Right atrium auricular region (tissue), 2 donors: ENCODE data around the gene SLC8A2. TPM values are rescaled to one million over a fixed set of nuclear protein-coding genes. Genes with fewer than 3 reads are reported as not detected.

ENCODE experiments used
- DNase-seq: peaks from one replicate; pipeline ENCODE4 v3.0.0-alpha.2; 2019; ENCODE audit warnings: low spot score
- H3K27ac ChIP-seq, 2 donors: fragments of 200-600 bp; sonication (generic); 1 replicate in 1 of 2; 2 replicates in 1 of 2; pipeline ENCODE4 v1.5.1; 2016 to 2019
- H3K27me3 ChIP-seq, 2 donors: fragments of 200-600 bp; sonication (generic); one replicate each; pipeline versions ENCODE4 v1.5.1 to v1.6.0; 2017 to 2019
- H3K36me3 ChIP-seq: fragments of 200-600 bp; sonication (generic); one replicate; pipeline ENCODE4 v1.5.1; 2016
- H3K4me1 ChIP-seq, 2 donors: fragments of 200-600 bp; sonication (generic); one replicate each; pipeline versions ENCODE4 v1.5.1 to v1.6.0; 2017 to 2019
- H3K4me3 ChIP-seq, 2 donors: fragments of 200-600 bp; sonication (generic); 1 replicate in 1 of 2; 2 replicates in 1 of 2; pipeline ENCODE4 v1.5.1; 2017 to 2019; ENCODE audit warnings: mild to moderate bottlenecking in 1 of 2, moderate library complexity in 1 of 2
- H3K9me3 ChIP-seq, 2 donors: fragments of 200-600 bp; sonication (generic); one replicate each; pipeline ENCODE4 v1.5.1; 2019
- total RNA-seq, 2 donors: library from RNA; depleted of rRNA; stranded (reverse); fragments of >200 nt; gene quantifications; one replicate each; pipeline ENCODE4 v1.1.0, GENCODE V29; 2016
- TF ChIP-seq, protein P1 (sequence below), 2 donors: fragments of 200-600 bp; sonication (generic); IDR thresholded peaks; one replicate each; pipeline ENCODE4 v1.5.1; 2019; ENCODE audit warnings: antibody characterized with exemption in 2 of 2

SLC8A2 gene
- total RNA-seq, 2 donors from 2014 or later: 0.28 to 0.37 TPM

DNA sequence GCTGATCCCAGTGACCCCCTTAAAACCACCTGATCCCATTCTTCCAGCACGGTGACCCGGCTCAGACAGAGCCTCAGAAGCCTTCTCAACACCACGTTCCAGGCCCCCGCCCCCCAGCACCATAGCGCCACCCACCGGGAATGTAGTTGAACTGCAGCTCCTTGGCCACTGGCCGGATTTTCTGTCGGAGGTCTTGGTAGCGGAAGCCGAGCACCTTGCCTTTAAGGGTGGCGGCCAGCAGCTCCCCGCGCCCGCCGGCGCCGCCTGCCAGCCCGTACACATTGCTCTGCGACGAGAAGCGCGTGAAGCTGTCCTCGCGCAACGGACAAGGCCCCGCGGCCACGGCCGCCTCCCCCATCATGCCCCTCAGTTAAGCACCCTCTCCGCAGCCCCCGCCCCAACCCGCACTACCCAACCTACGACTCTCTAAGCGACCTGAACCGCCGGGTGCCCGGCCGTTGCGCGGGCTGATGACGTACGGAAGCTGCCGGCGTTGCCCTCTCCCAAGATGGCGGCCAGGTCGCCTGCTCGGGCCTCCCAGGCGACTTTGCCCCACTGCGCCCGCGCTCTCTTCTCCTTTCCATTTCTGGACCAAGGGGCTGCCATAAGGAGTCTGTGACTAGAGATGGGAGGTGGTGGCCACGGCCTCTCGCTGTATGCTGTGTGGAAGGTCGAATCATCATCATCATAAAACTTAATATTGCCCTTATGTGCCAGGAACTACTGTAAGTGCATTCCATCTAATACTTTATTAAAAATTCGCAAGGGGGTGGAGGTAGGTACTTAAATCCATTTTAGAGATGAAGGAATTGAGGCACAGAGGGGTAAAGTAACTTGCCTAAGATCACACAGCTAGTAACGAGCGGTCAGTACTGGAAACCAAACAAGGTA is 12.4 kb upstream of the SLC8A2 start, which contains the start of gene KPTN:
KPTN (minus strand) TSS at position 420 of the 891 bp plus-strand sequence; CDS start at position 361, 59 bp downstream.
- Histone ChIP-seq H3K27ac (peak within 1 kb of the TSS; percentile 91 to 94), H3K4me3 (peak within 1 kb of the TSS; percentile 71 to 72), H3K4me1 (peaks cover 0 to 20% of the 10 kb centered on the region in 2 donors), H3K36me3 (peaks cover 15% of the 10 kb centered on the region), H3K27me3 (no peaks in the 10 kb centered on the region), H3K9me3 (no peaks in the 10 kb centered on the region)
- TF ChIP-seq, protein P1, sequence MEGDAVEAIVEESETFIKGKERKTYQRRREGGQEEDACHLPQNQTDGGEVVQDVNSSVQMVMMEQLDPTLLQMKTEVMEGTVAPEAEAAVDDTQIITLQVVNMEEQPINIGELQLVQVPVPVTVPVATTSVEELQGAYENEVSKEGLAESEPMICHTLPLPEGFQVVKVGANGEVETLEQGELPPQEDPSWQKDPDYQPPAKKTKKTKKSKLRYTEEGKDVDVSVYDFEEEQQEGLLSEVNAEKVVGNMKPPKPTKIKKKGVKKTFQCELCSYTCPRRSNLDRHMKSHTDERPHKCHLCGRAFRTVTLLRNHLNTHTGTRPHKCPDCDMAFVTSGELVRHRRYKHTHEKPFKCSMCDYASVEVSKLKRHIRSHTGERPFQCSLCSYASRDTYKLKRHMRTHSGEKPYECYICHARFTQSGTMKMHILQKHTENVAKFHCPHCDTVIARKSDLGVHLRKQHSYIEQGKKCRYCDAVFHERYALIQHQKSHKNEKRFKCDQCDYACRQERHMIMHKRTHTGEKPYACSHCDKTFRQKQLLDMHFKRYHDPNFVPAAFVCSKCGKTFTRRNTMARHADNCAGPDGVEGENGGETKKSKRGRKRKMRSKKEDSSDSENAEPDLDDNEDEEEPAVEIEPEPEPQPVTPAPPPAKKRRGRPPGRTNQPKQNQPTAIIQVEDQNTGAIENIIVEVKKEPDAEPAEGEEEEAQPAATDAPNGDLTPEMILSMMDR (IDR thresholded peaks at IDR 0.05): peak; percentile 85 to 90
- DNase-seq: peak; percentile 89

DNA sequence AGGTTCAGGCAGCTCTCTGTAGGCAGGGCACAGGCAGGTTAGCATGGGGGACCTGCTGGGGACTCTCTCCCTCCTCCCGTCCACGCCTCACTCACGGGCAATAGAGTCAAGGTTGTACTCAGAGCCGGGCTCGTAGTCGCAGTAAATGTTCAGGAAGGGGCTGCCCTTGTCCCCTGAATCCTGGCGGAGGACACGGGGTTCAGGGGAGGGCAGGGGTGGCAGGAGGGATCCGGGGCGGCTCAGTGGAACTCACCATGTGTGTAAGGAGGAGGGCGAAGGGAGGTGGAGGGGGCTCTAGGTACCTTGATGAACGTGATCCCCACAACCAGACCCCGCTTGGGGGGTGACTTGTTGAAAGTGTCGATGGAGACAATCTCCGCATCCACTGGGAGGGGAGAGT is 11.5 kb upstream of the SLC8A2 start:
- H3K4me3 ChIP-seq: peak overlapping the region in 1 of 2 donors; percentile 72
- no peaks in the 10 kb centered on the region for H3K27me3 ChIP-seq
- peaks cover 0 to 20% of the 10 kb centered on the region in 2 donors for H3K4me1 ChIP-seq
- no peaks in the 10 kb centered on the region for H3K9me3 ChIP-seq
- no peak for DNase-seq
- TF ChIP-seq, protein P1 (IDR thresholded peaks at IDR 0.05): no peak
- no peak overlapping the region for H3K27ac ChIP-seq
- peaks cover 11% of the 10 kb centered on the region for H3K36me3 ChIP-seq

DNA sequence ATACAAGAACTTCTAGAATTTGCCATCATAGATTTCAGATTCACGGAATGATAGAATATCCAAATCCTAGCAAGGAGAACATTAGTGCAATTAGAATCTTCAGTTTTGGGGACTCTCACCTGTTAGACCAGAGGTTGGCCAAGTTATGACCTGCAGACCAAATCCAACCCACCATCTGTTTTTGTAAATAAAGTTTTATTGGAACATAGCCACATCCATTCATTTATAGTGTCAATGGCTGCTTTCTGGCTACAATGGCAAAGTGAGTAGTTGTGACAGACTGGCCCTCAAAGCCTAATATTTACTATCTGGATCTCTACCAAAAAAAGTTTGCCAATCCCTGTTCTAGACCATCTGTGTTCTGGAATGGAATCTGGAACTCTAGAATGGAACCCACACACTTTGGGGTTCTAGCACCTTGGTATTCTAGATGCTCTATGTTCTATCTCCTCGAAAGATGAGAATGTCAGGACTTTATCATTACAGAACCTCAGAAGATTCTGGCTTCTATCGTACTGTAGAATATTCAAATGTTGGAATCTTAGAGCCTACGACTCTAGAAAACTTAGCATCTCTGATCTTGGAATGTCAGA is 9.9 kb upstream of the SLC8A2 start:
- Histone ChIP-seq H3K27ac (no peak overlapping the region), H3K4me1 (peaks cover 0 to 20% of the 10 kb centered on the region in 2 donors), H3K9me3 (no peaks in the 10 kb centered on the region), H3K4me3 (no peak overlapping the region), H3K36me3 (no peaks in the 10 kb centered on the region), H3K27me3 (no peaks in the 10 kb centered on the region)
- no peak for DNase-seq
- TF ChIP-seq, protein P1 (IDR thresholded peaks at IDR 0.05): no peak

DNA sequence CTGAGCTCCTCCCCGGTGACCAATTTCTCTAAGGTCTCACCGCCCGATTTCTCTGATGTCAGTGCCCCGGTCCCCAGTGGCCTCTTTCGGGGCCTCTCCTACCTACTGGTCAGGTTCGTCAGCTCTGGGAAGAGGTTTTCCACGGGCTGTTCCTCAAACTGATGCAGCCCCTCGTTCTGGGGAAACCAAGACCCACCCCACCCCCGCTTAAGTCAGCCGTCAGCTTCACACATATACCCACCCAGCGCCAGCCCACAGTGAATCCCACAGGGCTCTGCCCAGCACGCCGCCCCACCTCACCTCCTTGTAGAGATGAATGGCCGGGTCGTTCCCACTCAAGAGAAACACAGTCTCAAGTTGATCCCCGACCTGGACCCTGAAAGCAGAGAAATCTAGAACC is 9.0 kb upstream of the SLC8A2 start:
- H3K36me3 ChIP-seq: no peaks in the 10 kb centered on the region
- no peaks in the 10 kb centered on the region for H3K9me3 ChIP-seq
- TF ChIP-seq, protein P1 (IDR thresholded peaks at IDR 0.05): no peak
- H3K27ac ChIP-seq: no peak overlapping the region
- no peak overlapping the region for H3K4me3 ChIP-seq
- H3K4me1 ChIP-seq: peaks cover 0 to 20% of the 10 kb centered on the region in 2 donors
- DNase-seq: no peak
- H3K27me3 ChIP-seq: no peaks in the 10 kb centered on the region

DNA sequence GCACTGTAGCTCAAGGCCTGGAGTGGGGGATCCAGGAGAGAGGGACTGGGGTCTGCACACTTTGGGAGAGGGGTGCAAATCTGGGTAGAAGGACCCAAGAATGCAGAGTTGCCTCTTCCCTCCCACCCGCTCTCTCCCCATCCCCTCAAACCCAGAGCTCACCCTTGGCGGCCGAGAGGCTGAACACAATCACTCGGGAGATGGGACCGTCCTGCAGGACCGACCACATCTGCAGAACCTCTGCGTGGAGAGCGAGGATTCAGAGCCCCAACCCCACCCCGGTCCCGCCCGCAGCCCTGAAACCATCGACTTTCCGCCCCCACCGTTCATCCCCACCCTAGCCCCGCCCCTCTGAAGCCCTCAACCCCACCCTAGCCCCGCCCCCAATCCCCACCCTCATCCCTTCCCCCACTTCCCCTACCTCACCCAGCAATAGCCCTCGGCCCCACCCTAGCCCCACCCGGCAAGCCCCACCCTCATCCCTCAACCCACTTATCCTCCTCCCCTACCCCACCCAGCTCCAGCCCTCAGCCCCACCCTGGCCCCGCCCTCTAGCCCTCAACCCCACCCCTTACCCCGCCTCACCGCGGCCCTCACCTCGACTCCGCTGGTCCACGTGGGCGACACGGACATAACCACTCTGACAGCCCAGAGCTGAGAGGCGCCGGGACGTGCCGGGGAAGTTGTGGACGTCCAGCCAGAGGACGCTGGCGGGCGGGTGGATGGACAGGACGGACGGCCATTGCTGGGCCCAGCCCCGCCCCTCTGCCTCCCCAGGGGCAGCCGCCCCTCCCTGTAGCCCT is 8.2 kb upstream of the SLC8A2 start:
- H3K27ac ChIP-seq: no peak overlapping the region
- no peaks in the 10 kb centered on the region for H3K27me3 ChIP-seq
- no peaks in the 10 kb centered on the region for H3K36me3 ChIP-seq
- H3K4me3 ChIP-seq: peak overlapping the region in 1 of 2 donors; percentile 31
- DNase-seq: no peak
- H3K9me3 ChIP-seq: no peaks in the 10 kb centered on the region
- TF ChIP-seq, protein P1 (IDR thresholded peaks at IDR 0.05): no peak
- H3K4me1 ChIP-seq: peaks cover 0 to 16% of the 10 kb centered on the region in 2 donors
